ENCODE measurements around the gene DAAM1. TPM values are rescaled to one million over a fixed set of nuclear protein-coding genes. Genes with fewer than 3 reads are reported as not detected.

The DAAM1 gene
- total RNA-seq, 2 donors from 2014 or later, result 94.0 to 99.4 TPM

DNA sequence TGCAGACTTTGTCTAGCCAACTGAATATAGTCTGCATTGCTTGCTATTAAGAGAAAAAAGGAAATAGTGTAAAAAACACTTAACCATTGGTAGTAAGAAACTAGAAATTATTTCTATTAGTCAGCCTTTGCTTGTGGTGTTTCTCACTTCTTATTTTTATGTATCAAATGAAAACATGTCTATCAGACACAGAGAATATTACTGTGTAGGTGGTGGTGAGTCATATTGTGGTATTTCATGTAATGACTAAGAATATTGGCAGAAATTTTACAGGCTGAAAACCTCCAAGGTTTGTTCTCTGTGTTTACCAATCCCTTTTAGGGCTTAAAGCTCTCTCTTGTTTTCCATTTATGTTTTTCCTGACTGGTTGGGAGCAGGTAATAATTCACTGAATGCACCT, 87.2 kb downstream of the DAAM1 start:
- TF ChIP-seq, protein P1, sequence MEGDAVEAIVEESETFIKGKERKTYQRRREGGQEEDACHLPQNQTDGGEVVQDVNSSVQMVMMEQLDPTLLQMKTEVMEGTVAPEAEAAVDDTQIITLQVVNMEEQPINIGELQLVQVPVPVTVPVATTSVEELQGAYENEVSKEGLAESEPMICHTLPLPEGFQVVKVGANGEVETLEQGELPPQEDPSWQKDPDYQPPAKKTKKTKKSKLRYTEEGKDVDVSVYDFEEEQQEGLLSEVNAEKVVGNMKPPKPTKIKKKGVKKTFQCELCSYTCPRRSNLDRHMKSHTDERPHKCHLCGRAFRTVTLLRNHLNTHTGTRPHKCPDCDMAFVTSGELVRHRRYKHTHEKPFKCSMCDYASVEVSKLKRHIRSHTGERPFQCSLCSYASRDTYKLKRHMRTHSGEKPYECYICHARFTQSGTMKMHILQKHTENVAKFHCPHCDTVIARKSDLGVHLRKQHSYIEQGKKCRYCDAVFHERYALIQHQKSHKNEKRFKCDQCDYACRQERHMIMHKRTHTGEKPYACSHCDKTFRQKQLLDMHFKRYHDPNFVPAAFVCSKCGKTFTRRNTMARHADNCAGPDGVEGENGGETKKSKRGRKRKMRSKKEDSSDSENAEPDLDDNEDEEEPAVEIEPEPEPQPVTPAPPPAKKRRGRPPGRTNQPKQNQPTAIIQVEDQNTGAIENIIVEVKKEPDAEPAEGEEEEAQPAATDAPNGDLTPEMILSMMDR (conservative IDR thresholded peaks at IDR 0.05), result no peak
- no peak overlapping the region for H3K27ac Mint-ChIP-seq
- H3K4me1 ChIP-seq (ENCODE audit: control insufficient read depth, insufficient read depth, low read length), result no peaks in the 10 kb centered on the region
- peaks cover 2% of the 10 kb centered on the region for H3K4me1 Mint-ChIP-seq
- H3K9ac ChIP-seq (ENCODE audit: extremely low read depth, low read length, poor library complexity, severe bottlenecking), result no peak overlapping the region
- no peaks in the 10 kb centered on the region for H3K27me3 ChIP-seq (ENCODE audit: control insufficient read depth, insufficient read depth, low read length, poor library complexity, severe bottlenecking)
- no peak for DNase-seq
- H3K36me3 ChIP-seq (ENCODE audit: control insufficient read depth, insufficient read depth, low read length), result peaks cover 22% of the 10 kb centered on the region
- H3K36me3 Mint-ChIP-seq (ENCODE audit: low read depth), result peaks cover 12% of the 10 kb centered on the region
- H3K9me3 ChIP-seq (ENCODE audit: control insufficient read depth, low read length), result no peaks in the 10 kb centered on the region
- H3K4me3 ChIP-seq (ENCODE audit: low read length), result no peak overlapping the region
- H3K27me3 Mint-ChIP-seq (ENCODE audit: insufficient read depth), result no peaks in the 10 kb centered on the region
- H3K27ac ChIP-seq (ENCODE audit: low read depth, low read length), result no peak overlapping the region
- H3K9me3 Mint-ChIP-seq, result no peaks in the 10 kb centered on the region
- H3K4me3 Mint-ChIP-seq, result no peak overlapping the region

DNA sequence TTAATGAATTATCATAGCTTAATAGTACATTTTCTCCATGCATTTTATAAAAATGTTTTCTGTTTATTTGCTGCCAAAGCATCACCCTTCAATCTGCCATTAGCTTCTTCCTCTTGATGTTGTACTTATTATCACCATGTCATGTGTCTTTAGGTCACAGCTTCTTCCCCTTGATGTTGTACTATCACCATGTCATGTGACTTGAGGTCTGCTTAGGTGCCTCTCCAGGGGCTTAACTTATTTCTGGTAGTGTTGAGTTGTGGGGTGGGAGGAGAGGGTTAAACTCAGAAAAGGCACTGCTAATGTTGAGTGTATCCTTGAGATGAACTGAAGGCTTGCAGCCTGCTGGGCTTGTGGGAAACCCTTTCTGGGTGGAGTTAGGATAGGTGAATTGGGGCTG, 87.8 kb downstream of the DAAM1 start:
- Mint-ChIP-seq H3K4me3 (no peak overlapping the region), H3K4me1 (peaks cover 7% of the 10 kb centered on the region), H3K9me3 (no peaks in the 10 kb centered on the region), H3K36me3 (ENCODE audit: low read depth) (peaks cover 12% of the 10 kb centered on the region), H3K27me3 (ENCODE audit: insufficient read depth) (no peaks in the 10 kb centered on the region), H3K27ac (no peak overlapping the region)
- no peaks in the 10 kb centered on the region for H3K27me3 ChIP-seq (ENCODE audit: control insufficient read depth, insufficient read depth, low read length, poor library complexity, severe bottlenecking)
- no peaks in the 10 kb centered on the region for H3K9me3 ChIP-seq (ENCODE audit: control insufficient read depth, low read length)
- peaks cover 4% of the 10 kb centered on the region for H3K4me1 ChIP-seq (ENCODE audit: control insufficient read depth, insufficient read depth, low read length)
- H3K9ac ChIP-seq (ENCODE audit: extremely low read depth, low read length, poor library complexity, severe bottlenecking), result no peak overlapping the region
- H3K4me3 ChIP-seq (ENCODE audit: low read length), result no peak overlapping the region
- TF ChIP-seq, protein P1 (conservative IDR thresholded peaks at IDR 0.05), result no peak
- DNase-seq, result no peak
- peaks cover 20% of the 10 kb centered on the region for H3K36me3 ChIP-seq (ENCODE audit: control insufficient read depth, insufficient read depth, low read length)
- H3K27ac ChIP-seq (ENCODE audit: low read depth, low read length), result no peak overlapping the region

DNA sequence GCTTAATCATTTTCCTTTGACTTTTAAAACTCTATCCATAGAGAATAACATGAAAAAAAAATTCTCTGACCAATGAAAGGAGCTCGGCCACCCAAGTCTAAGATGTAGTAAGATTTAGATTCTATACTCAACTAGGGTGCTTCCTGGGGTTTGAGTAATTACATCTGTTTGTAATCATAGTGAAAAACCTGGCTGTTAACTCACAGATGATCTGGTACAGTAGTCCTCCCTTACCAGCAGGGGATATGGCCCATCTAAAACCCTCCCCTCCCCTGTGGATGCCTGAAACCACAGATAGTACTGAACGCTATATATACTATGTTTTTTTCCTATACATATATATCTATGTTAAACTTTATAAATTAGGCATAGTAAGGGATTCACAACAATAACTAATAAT, 89.2 kb downstream of the DAAM1 start:
- H3K27me3 Mint-ChIP-seq (ENCODE audit: insufficient read depth), result no peaks in the 10 kb centered on the region
- H3K4me1 Mint-ChIP-seq, result peaks cover 18% of the 10 kb centered on the region
- Histone ChIP-seq H3K27me3 (ENCODE audit: control insufficient read depth, insufficient read depth, low read length, poor library complexity, severe bottlenecking) (no peaks in the 10 kb centered on the region), H3K9me3 (ENCODE audit: control insufficient read depth, low read length) (no peaks in the 10 kb centered on the region), H3K36me3 (ENCODE audit: control insufficient read depth, insufficient read depth, low read length) (peaks cover 25% of the 10 kb centered on the region), H3K27ac (ENCODE audit: low read depth, low read length) (no peak overlapping the region), H3K4me1 (ENCODE audit: control insufficient read depth, insufficient read depth, low read length) (peaks cover 15% of the 10 kb centered on the region), H3K9ac (ENCODE audit: extremely low read depth, low read length, poor library complexity, severe bottlenecking) (no peak overlapping the region), H3K4me3 (ENCODE audit: low read length) (no peak overlapping the region)
- H3K36me3 Mint-ChIP-seq (ENCODE audit: low read depth), result peaks cover 12% of the 10 kb centered on the region
- H3K9me3 Mint-ChIP-seq, result no peaks in the 10 kb centered on the region
- no peak for DNase-seq
- H3K27ac Mint-ChIP-seq, result no peak overlapping the region
- H3K4me3 Mint-ChIP-seq, result no peak overlapping the region
- WGBS, 2 experiments (ENCODE audit: insufficient coverage in 1 of 2, insufficient read length in 1 of 2), result 83% methylated on average over 1 of the region's 2 CpGs; no CpG with 5 or more reads in 1 of the 2 experiments
- TF ChIP-seq, protein P1 (conservative IDR thresholded peaks at IDR 0.05), result no peak

All from endodermal cell (in vitro differentiated cells).